Measurements from ENCODE around the gene VAC14.
"Not testable (repeated sequence)": the region's sequence is repeated elsewhere in the genome, so short reads cannot be mapped to it uniquely, and the experiment has no call there.

The VAC14 gene

DNA sequence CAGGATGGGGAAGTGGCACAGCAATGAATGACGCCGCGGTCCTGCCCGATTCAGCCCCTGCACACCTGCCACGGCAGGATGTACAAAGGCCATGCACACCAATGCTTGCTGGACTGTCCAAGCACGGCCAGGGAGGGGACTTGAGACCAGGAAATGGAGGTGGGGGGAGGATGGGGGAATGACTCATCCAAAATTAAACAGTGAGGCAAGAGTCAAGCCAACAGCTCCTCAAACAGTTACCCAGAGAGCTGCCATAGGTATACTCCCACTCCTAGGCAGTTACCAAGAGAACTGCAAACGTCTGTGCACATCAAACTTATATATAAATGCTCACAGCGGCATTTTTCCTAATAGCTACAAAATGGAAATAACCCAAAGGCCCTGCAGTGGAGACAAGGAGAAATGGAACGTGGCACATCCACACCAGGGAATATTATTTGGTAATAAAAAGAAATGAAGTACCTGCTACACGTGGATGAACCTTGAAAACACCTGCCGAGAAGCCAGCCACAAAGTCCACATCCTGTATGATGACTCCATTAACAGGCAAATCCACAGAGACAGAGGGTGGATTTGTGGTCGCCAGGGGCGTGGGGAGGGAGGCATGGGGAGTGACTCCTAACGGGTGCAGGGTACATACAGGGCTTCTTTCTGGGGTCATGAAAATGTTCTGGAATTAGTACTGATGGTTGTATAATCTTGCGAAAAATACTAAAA, 54.1 kb downstream of the VAC14 start:
- DNase-seq (ENCODE audit: low spot score) = no peak
- TF ChIP-seq, protein P1, sequence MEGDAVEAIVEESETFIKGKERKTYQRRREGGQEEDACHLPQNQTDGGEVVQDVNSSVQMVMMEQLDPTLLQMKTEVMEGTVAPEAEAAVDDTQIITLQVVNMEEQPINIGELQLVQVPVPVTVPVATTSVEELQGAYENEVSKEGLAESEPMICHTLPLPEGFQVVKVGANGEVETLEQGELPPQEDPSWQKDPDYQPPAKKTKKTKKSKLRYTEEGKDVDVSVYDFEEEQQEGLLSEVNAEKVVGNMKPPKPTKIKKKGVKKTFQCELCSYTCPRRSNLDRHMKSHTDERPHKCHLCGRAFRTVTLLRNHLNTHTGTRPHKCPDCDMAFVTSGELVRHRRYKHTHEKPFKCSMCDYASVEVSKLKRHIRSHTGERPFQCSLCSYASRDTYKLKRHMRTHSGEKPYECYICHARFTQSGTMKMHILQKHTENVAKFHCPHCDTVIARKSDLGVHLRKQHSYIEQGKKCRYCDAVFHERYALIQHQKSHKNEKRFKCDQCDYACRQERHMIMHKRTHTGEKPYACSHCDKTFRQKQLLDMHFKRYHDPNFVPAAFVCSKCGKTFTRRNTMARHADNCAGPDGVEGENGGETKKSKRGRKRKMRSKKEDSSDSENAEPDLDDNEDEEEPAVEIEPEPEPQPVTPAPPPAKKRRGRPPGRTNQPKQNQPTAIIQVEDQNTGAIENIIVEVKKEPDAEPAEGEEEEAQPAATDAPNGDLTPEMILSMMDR (IDR thresholded peaks at IDR 0.05; ENCODE audit: extremely low read depth, missing control alignments) = no peak

DNA sequence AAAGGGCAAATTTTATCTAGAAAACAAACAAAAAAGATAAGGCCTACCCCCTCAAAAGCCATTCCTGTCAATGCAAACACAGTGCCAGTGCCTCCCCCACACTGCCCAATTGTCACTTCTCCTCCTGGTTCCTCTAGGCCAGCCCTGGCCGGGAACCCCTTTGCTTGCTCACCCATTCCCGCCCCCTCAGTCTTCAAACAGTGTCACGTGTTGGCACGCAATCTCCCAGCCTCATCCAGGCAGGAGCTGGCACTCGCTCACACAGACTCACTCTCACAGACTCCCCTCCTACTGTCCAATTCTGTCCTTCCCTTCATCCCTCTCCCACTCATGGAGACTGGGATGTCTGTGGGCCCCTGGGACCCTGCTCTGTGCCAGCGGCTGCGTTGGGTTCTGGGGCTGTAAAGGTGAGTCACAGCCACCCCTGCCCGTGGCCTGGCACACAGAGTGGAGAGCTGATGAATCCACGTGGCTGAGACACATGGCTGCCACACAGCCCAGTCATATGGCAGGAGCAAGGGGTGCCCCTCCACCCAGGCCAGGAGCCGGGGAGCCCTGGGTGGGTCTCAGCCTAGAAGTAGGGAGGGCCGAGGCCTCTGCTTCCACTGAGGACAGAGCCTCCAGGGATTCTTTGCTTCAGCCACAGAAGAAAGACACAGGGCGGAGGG, 54.8 kb downstream of the VAC14 start:
- TF ChIP-seq, protein P1 (IDR thresholded peaks at IDR 0.05; ENCODE audit: extremely low read depth, missing control alignments) = no peak
- DNase-seq (ENCODE audit: low spot score) = no peak

DNA sequence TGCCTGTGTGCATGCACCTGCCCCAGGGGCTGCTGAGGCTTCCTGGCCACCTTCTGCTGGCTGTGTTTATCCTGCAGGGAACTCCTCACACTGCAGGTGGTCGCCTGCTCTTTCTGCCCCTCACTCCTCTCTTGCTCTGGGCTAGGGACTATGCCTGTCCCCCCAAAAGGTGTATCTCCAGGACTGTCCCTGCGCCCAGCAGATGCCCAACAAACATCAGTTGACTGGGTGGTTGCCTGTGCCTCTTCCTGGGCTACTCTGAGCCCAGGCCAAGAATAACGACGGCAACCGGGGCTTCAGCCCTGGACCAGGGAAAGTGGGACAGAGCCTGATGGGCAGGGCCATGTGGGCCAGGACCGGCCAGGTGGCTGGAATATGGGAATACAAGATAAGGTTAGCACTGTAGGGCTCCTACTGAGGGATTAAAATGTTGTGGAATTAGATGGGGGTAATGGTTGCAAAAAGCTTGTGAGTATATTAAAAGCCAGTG, 55.4 kb downstream of the VAC14 start:
- TF ChIP-seq, protein P1 (IDR thresholded peaks at IDR 0.05; ENCODE audit: extremely low read depth, missing control alignments) = no peak
- DNase-seq (ENCODE audit: low spot score) = no peak

DNA sequence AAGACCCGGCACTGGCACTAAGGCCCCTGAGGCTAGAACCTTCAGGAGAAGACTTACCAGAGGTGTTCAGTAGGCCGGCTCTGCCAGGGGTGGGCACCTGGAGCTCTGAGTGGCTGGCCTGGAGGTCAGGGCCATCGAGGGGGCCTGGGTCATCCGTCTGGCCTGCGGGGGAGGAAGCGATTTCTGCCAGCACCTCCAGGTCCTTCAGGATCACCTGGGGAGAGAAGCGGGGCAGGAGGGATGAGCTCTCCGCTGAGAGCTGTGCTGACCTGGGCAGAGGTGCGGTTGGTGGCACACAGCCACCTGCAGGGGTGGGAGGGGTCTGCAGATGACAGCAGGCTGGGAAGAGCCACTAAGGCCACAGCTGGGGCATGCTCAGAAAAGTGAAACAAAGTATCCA, 56.6 kb downstream of the VAC14 start:
- DNase-seq (ENCODE audit: low spot score) = no peak
- TF ChIP-seq, protein P1 (IDR thresholded peaks at IDR 0.05; ENCODE audit: extremely low read depth, missing control alignments) = no peak

DNA sequence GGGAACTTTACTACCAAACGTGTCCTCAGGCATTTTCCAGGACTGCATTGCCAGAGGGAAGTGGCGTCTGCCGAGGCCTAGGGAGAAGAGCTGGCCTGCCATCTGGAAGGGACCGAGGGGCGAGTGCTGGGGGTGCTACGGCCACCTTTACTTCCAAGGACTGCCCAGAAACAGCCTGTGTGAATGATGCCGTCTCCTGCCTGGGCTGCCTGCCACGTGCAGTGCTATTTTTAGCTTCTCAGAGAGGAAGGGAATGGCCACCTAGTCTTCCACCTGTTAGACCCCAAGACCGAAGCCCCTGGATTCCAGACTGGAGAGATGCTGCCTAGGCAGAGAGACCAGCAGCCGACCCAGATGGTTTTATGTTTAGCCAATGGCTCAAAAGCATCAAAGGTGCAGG, 57.2 kb downstream of the VAC14 start:
- TF ChIP-seq, protein P1 (IDR thresholded peaks at IDR 0.05; ENCODE audit: extremely low read depth, missing control alignments) = no peak
- DNase-seq (ENCODE audit: low spot score) = no peak

DNA sequence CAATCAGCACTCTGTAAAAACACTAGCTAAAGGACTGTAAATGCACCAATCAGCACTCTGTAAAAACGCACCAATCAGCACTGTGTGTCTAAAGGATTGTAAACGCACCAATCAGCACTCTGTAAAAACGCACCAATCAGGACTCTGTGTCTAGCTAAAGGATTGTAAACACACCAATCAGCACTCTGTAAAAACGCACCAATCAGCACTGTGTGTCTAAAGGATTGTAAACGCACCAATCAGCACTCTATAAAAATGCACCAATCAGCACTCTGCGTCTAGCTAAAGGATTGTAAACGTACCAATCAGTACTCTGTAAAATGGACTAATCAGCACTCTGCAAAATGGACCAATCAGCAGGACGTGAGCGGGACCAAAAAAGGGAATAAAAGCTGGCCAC, 58.0 kb downstream of the VAC14 start:
- DNase-seq (ENCODE audit: low spot score) = not testable (repeated sequence)

DNA sequence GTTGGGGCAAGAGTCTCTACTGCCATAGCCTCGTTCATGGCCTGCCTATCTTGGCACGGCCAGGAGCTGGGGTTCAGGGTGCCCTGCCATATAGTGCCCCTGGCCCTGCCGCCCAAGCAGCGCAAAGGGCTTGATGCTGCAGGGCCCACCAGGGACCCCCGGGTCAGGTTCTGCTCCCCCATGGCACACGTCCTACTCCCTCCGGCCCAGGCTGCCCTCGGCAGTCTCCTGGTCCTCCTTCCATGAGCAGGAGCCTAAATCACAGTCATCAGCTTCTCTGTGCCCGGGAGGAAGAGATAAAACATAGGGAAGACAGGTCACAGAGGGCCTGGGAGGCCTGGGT, 59.2 kb downstream of the VAC14 start:
- TF ChIP-seq, protein P1 (IDR thresholded peaks at IDR 0.05; ENCODE audit: extremely low read depth, missing control alignments) = no peak
- no peak for DNase-seq (ENCODE audit: low spot score)

Data from GM20000 (cell line).